PFSK-1 (cell line): ENCODE data around the gene CTNNA3.

Experiments
- SIN3A ChIP-seq: IDR thresholded peaks from 2 replicates; pipeline ENCODE4 v1.6.1; 2012; ENCODE audit warnings: mild to moderate bottlenecking, low read length, moderate library complexity, borderline replicate concordance; ENCODE audit not compliant: insufficient read depth
- TAF1 ChIP-seq: IDR thresholded peaks from 2 replicates; pipeline ENCODE4 v1.6.1; 2012; ENCODE audit warnings: low read length, control low read depth, borderline replicate concordance; ENCODE audit not compliant: insufficient read depth

DNA sequence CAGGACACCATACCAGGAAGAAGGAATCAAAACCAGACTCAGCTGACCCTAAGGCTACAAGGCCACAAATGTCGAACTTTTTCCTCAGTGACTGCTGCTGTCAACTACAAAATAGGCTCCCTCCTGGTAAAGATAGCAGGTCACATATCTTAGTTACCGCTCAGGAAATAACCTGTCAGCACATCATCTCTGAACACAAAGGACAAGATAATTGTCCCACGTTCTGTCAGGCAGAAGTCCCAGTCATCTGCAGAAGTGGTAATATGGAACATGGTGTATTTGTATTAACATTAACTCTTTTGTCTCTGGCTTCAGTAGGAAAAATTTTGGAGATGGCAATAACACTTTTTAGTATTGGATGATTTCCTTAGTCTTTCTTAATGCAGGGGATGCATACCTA lies 1400.4 kb downstream of the CTNNA3 start:
- no peak for TF ChIP-seq TAF1
- no peak for TF ChIP-seq SIN3A
